Tibial nerve (tissue), 4 donors: ENCODE measurements around the gene POLA1.

Experiments used
- CTCF ChIP-seq, 5 experiments: fragments of 200-600 bp in 3 of 5; fragments of 450-650 bp in 2 of 5; sonication (generic) in 3 of 5; IDR thresholded peaks; one replicate each; pipeline ENCODE4 v1.5.1; 2016 to 2019; ENCODE audit warnings: antibody characterized with exemption in 5 of 5, mild to moderate bottlenecking in 3 of 5, moderate library complexity in 2 of 5
- EP300 ChIP-seq, 2 donors: sonication (generic); formaldehyde crosslinking; IDR thresholded peaks; one replicate each; pipeline ENCODE4 v1.6.1; 2017; ENCODE audit warnings: antibody characterized with exemption in 2 of 2, mild to moderate bottlenecking in 1 of 2
- POLR2A ChIP-seq, 2 donors: fragments of 450-650 bp; IDR thresholded peaks; one replicate each; pipeline ENCODE4 v1.6.1; 2017; ENCODE audit warnings: antibody characterized with exemption in 2 of 2, mild to moderate bottlenecking in 2 of 2, moderate library complexity in 2 of 2

- TF ChIP-seq POLR2A (IDR thresholded peaks at IDR 0.05): no peak
- TF ChIP-seq EP300 (IDR thresholded peaks at IDR 0.05): no peak
- no peak for TF ChIP-seq CTCF (IDR thresholded peaks at IDR 0.05)
Measured at GRCh38 chrX:24956828-24957227, 263.1 kb downstream of the POLA1 start.
